K562 (cell line): ENCODE results near the gene AGPAT4. TPM values are rescaled to one million over a fixed set of nuclear protein-coding genes. Genes with fewer than 3 reads are reported as not detected.

Experiments
- ADNP ChIP-seq: fragments of 200-800 bp; sonication (Bioruptor generic); IDR thresholded peaks from 2 replicates; pipeline ENCODE4 v1.6.1; 2016; ENCODE audit warnings: missing genetic modification characterization, missing compliant biosample characterization
- ATF4 ChIP-seq: fragments of 450-650 bp; formaldehyde crosslinking; IDR thresholded peaks from 2 replicates; pipeline ENCODE4 v1.4.0; 2022; ENCODE audit warnings: mild to moderate bottlenecking, moderate library complexity
- CHAMP1 ChIP-seq: fragments of 450-650 bp; IDR thresholded peaks from 2 replicates; pipeline ENCODE4 v1.6.1; 2016; ENCODE audit warnings: mild to moderate bottlenecking
- E2F3 ChIP-seq: fragments of 250-450 bp; sonication (Bioruptor Pico); IDR thresholded peaks from 2 replicates; pipeline ENCODE4 v1.4.0; 2020; ENCODE audit warnings: mild to moderate bottlenecking
- ELF2 ChIP-seq: fragments of 250-450 bp; sonication (Bioruptor Pico); IDR thresholded peaks from 2 replicates; pipeline ENCODE4 v1.5.0; 2021; ENCODE audit warnings: mild to moderate bottlenecking
- FOSL1 ChIP-seq: fragments of 200-800 bp; sonication (Bioruptor generic); conservative IDR thresholded peaks from 2 replicates; pipeline ENCODE4 v1.6.1; 2016; ENCODE audit warnings: missing genetic modification characterization, missing compliant biosample characterization
- FOXA3 ChIP-seq, 2 experiments: fragments of 450-650 bp in 1 of 2; sonication (generic) in 1 of 2; formaldehyde crosslinking; IDR thresholded peaks in 1 of 2; conservative IDR thresholded peaks in 1 of 2; 2 replicates each; pipeline versions ENCODE4 v1.4.0 to v1.8.0; 2020 to 2022; ENCODE audit warnings: mild to moderate bottlenecking in 2 of 2, missing genetic modification reagents in 1 of 2
- GMEB1 ChIP-seq: fragments of 250-450 bp; sonication (Bioruptor Pico); IDR thresholded peaks from 2 replicates; pipeline ENCODE4 v1.4.0; 2020; ENCODE audit warnings: mild to moderate bottlenecking
- HLTF ChIP-seq: fragments of 450-650 bp; IDR thresholded peaks from 2 replicates; pipeline ENCODE4 v1.6.1; 2016
- IRF2 ChIP-seq: sonication (generic); formaldehyde crosslinking; IDR thresholded peaks from 2 replicates; pipeline ENCODE4 v1.8.1; 2022; ENCODE audit warnings: mild to moderate bottlenecking, missing genetic modification reagents
- MBD1 ChIP-seq: fragments of 250-450 bp; sonication (Bioruptor Pico); IDR thresholded peaks from 2 replicates; pipeline ENCODE4 v1.8.0; 2022; ENCODE audit warnings: inconsistent platforms
- NFE2L1 ChIP-seq: fragments of 450-650 bp; IDR thresholded peaks from 2 replicates; pipeline ENCODE4 v1.6.1; 2016; ENCODE audit warnings: missing genetic modification characterization, low read depth, mild to moderate bottlenecking, missing compliant biosample characterization, moderate library complexity, borderline replicate concordance
- PCBP1 ChIP-seq: fragments of 200-400 bp; formaldehyde crosslinking; IDR thresholded peaks from 2 replicates; pipeline ENCODE4 v1.6.1; 2018; ENCODE audit warnings: mild to moderate bottlenecking, low read depth, low read length; ENCODE audit not compliant: poor library complexity, severe bottlenecking
- POLR2A ChIP-seq: fragments of 450-650 bp; conservative IDR thresholded peaks from 2 replicates; pipeline ENCODE4 v1.6.1; 2016
- RAD51 ChIP-seq: fragments of 450-650 bp; IDR thresholded peaks from 2 replicates; pipeline ENCODE4 v1.7.1; 2016; ENCODE audit warnings: low read depth, mild to moderate bottlenecking, borderline replicate concordance
- TBL1XR1 ChIP-seq, 2 experiments: IDR thresholded peaks; 2 replicates each; pipeline ENCODE4 v1.6.1; 2012; ENCODE audit warnings: improper control_type of control experiment in 2 of 2, low read length in 2 of 2, mild to moderate bottlenecking in 1 of 2
- TFAM ChIP-seq: fragments of 250-450 bp; sonication (Bioruptor Pico); conservative IDR thresholded peaks from 2 replicates; pipeline ENCODE4 v1.5.0; 2021; ENCODE audit warnings: mild to moderate bottlenecking, moderate library complexity
- THRA ChIP-seq: fragments of 450-650 bp; IDR thresholded peaks from 2 replicates; pipeline ENCODE4 v1.6.1; 2017; ENCODE audit warnings: mild to moderate bottlenecking, moderate library complexity
- ZNF282 ChIP-seq: sonication (generic); formaldehyde crosslinking; IDR thresholded peaks from 2 replicates; pipeline ENCODE4 v1.8.1; 2023; ENCODE audit warnings: missing genetic modification reagents
- ZNF584 ChIP-seq: fragments of 200-800 bp; sonication (Bioruptor generic); IDR thresholded peaks from 2 replicates; pipeline ENCODE4 v1.6.1; 2016; ENCODE audit warnings: low read depth, mild to moderate bottlenecking, missing genetic modification characterization, missing compliant biosample characterization
- ZNF830 ChIP-seq: fragments of 250-450 bp; sonication (Bioruptor Pico); IDR thresholded peaks from 2 replicates; pipeline ENCODE4 v1.5.0; 2021; ENCODE audit warnings: mild to moderate bottlenecking
- polyA plus RNA-seq, 8 experiments: library from polyadenylated mRNA; depleted of rRNA in 4 of 8; stranded (reverse) in 5 of 8; unstranded in 3 of 8; fragments of >200 nt; fragmentation: Nextera tagmentation in 2 of 8; fragmentation: Illumina TruSeq in 1 of 8; extraction: Ambion mirVana in 2 of 8; extraction: Trizol in 1 of 8; gene quantifications; 2 replicates each; pipeline versions ENCODE4 v1.2.1 to v1.2.3, GENCODE V29; 2011 to 2014; ENCODE audit warnings: inconsistent platforms in 1 of 8, missing spikeins in 1 of 8
- total RNA-seq, 7 experiments: library from RNA; depleted of rRNA in 6 of 7; stranded (reverse); fragments of >200 nt in 6 of 7; fragmentation: Illumina TruSeq in 2 of 7; extraction: Trizol in 2 of 7; gene quantifications; 2 replicates each; pipeline versions ENCODE4 v1.2.1 to v1.2.3, GENCODE V29; 2011 to 2021; ENCODE audit warnings: low replicate concordance in 1 of 7

AGPAT4 gene
- total and polyA plus RNA-seq, 9 of the 15 experiments (the other 6 are each of a cell fraction or from before 2014, with no cell fraction given), result 2.2 to 15.0 (median 5.7) TPM

- TF ChIP-seq PCBP1 (no peak), MBD1 (CRISPR knock-in tag) (no peak), IRF2 (no peak), HLTF (peak; percentile 97), POLR2A (no peak), ATF4 (CRISPR knock-in tag) (peak; percentile 67; the same call in 1 of the 2 replicates), CHAMP1 (peak; percentile 96), RAD51 (peak; percentile 42; the same call in 1 of the 2 replicates), TFAM (CRISPR knock-in tag) (no peak), E2F3 (CRISPR knock-in tag) (no peak), ELF2 (CRISPR knock-in tag) (no peak), ADNP (tag) (peak; percentile 85), GMEB1 (CRISPR knock-in tag) (no peak), FOXA3 (CRISPR knock-in tag; conservative IDR thresholded peaks at IDR 0.05 in 1 of 2, IDR thresholded peaks at IDR 0.05 in 1 of 2) (peak in 1 of 2 experiments; percentile 61; a peak in 1 of 4 replicates), ZNF282 (CRISPR knock-in tag) (no peak), NFE2L1 (tag) (no peak), TBL1XR1 (IDR thresholded peaks at IDR 0.05; ENCODE audit: low read length in 2 of 2) (peak; percentile 100), ZNF830 (CRISPR knock-in tag) (no peak), FOSL1 (tag) (peak; percentile 72), ZNF584 (peak; percentile 86), THRA (no peak)
These were observed 19.2 kb downstream of the AGPAT4 start (continued) for GRCh38 chr6:161254464-161255253.
